GM19193 (cell line): ENCODE measurements around the gene OPCML.

Experiments
- POLR2A ChIP-seq: IDR thresholded peaks from 4 replicates; pipeline ENCODE4 v1.6.1; 2011; ENCODE audit not compliant: insufficient read depth, insufficient read length; ENCODE audit errors: extremely low read depth

The OPCML gene

GRCh38 chr11:133243832-133244231 is 288.5 kb downstream of the OPCML start:
- TF ChIP-seq POLR2A, result no peak

DNA sequence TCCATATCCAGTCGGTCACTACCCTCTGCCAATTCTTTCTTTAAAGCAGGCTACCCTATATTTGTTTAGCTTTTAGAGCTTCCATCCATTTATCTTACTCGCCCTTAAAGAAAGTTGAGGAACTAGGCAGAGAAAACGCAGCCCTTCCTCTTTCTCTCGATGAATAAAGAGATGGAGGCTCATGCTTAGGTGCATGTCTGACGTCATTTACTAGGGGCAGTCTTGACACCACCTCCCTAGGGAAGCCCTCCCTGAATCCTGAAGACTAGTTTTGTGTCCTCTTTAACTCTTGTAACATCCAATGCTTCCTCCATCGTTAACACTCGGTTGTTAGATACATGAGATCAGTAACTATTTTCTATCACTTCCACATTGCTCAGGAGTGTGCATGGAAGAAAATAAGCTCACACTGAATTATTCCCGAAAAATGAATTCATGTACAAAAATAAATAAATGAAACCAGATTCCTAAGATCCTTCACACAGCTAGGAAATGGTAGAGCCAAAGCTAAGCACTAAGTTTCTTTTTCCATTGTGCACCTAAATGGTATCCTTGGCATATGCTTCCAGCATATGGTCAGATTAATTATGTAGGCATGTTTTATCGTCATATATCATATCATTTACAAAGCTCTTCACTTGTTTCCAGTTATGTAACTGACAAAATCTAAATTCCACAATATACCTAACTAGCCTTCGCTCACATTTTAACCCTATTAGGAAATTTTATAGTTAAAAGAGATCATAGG is 291.2 kb downstream of the OPCML start:
- no peak for TF ChIP-seq POLR2A

DNA sequence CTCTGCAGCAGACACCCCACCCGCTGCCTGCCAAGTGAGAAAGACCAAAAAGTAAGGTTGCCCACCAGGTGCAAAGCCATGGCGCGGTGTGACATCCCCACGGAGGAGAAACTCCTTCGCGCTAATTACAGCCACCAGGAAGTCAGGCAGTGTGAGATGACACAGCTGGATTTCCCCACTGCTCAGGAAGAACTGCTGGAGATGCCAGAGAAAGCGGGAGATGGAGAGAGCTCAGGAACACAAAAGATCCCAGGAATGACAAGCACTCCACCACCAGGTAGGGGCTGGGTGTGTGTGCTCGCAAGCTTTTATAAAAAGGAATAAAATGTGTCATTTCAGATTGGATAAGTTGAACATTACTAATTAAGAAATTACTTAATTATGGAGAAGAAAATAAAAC is 292.7 kb downstream of the OPCML start:
- TF ChIP-seq POLR2A, result no peak

- TF ChIP-seq POLR2A, result no peak
These were observed 293.8 kb downstream of the OPCML start for GRCh38 chr11:133238495-133238894.

DNA sequence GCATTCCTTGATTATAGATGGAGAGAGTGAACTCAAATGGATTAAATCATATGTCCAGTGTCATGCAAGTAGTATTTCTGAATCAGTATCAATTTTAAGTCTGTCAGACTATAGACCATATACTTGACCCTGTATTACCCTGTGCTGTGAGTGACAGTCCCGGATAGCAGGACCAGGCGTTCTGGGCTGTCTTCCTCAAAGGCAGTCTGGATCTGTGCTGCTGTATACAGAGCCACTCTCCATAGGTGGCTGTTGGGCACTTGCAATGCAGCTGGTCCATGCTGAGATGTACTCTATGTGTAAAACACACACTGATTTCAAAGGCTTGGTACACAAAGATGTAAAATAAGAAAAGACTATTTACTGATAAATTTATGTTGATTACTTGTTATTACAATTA is 294.3 kb downstream of the OPCML start:
- TF ChIP-seq POLR2A, result no peak

- TF ChIP-seq POLR2A, result no peak
These were observed 296.9 kb downstream of the OPCML start for GRCh38 chr11:133235381-133235780.

DNA sequence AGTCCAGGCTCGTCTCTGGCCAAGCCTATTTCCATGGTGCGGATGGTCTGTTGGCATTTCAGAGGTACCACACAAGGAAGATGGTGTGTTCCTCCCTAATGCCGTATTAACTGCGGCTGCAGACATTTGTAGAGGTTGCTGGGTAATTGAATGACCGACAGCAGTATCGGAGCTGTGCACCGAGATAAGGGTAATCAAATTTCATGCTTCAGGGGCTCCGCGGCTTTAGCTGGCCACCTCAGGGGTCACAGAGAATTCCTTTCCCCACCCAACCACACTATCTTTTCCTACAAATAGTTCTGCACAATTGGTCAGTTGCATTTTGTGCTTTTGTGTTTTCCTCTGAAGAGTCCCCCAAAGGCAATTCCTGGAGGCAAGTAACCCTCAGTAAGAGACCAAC is 297.4 kb downstream of the OPCML start:
- no peak for TF ChIP-seq POLR2A

DNA sequence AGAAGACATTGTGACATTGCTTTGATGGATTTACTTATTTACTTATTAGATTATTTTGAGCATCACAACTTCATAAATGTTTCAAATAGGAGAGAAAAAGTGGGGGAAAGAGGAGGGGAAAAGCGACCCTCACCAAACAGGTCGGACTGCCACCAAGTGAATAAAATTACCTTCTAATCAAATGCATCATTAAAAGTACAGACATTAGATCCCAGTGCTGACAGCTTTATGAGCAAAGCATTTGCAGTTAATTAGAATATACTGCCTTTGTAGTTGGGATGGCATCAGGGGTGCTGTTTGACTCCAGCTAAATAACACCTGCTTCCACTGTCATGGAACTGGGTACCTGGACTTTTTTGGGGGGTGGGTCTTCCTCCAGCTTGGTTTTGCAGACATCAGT is 299.6 kb downstream of the OPCML start:
- no peak for TF ChIP-seq POLR2A

- TF ChIP-seq POLR2A, result no peak
These were observed 301.9 kb downstream of the OPCML start for GRCh38 chr11:133230431-133230830.

DNA sequence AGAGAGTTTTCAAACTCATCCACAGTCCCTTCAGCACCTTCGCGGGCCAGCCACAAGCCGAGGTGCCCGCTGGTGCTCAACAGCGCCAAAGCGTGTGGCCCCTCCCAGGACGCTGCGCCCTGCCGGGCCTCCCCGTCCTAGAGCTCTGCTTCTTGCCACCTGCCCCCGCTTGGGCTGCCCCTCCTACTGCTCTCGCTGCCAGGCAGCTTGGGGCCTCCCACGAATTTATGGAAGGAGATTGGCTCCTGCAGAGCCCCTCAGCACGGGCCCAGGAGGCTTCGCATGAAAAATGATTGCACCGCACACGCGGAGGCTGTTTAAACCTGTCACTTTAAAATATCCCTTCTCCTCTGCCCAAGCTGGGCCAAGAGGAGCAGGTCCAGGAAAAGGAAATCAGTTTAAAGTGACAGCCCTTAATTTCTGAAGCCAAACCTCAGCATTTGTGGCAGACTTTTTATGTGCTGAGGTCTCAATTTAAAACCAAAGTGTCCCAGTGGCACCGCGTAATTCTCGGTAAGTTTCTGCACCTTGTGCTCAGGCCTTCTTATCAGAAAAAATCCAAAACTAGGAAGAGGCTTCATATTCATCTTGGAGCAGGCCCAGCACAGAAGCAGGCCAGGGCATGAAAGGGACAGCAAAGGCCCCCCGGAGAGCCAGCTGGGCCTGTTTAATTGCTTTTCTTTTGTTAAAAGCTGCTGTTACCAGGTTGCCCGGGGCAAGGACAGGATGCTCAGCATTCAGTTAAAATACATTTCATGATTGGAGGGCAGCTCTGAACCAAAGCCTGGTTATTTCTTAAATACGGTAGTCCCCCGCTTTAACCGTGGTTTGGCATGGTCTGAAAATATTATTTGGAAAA is 303.6 kb downstream of the OPCML start:
- no peak for TF ChIP-seq POLR2A

DNA sequence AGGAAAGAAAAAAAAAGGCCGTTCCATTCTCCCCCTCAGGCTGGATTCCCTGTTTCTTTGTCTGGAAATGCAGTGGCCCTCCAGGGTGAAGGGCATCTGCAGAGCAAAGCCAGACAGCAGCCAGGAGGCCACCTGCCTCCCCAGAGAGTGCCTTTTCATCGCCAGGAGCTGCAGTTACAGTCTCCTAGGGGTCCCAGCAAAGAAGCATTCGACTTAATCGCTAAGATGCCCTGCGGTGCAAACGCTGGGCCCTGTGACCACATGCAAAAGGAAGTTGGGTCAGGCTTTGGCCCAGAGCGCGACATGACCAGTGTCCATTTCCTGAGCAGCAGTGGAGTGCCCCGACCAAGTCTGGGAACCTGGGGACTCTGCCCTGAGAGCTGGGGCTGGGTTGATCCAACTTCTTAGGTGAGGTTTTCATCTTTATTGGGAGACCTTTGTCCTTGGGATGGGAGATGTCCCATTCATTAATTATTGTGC is 304.6 kb downstream of the OPCML start:
- TF ChIP-seq POLR2A, result no peak

GRCh38 chr11:133224271-133224670 is 308.0 kb downstream of the OPCML start:
- TF ChIP-seq POLR2A, result no peak

DNA sequence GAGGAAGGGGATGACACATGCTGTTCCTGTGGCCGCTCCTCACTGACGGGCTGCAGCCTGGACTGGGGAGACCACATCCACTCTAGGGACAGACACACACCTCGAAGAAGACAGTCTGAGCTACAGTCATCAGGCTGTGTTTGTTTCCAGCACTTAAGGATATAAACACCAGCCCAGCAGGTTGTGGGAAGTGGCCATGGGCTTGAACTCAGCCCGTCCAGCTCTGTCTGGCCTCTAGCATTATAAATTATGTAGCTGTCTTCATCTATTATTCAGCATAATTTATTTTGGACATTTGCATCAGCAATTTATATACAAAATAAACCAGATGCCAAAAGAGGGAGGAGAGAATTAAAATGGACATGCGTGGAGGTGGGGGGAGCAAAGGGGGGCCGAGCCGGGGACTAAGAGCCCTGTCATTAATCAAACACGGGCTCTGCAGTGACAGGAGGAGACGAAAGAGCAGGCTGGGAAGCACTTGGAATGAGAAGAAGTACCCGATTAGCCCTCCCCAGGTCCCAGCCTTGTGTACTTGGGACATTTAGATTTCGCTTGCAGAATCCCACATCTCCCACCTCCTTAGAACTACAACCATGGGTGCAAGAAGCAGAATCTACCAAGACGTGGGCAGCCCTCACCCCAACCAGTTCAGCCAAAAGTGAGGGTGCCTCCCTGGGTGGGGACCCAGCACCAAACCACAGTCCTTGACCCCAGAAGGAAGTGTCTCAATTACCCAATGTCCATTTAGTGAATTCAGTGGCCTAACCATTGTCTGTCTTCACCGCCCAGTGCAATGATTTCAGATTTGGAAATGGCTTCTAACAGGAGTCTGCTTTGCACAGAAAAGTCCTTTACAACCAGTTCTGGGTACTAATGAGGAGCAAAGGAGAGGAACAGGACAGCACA is 309.6 kb downstream of the OPCML start:
- no peak for TF ChIP-seq POLR2A

GRCh38 chr11:133219543-133219942 is 312.8 kb downstream of the OPCML start:
- no peak for TF ChIP-seq POLR2A

- TF ChIP-seq POLR2A, result no peak
These were observed 315.5 kb downstream of the OPCML start for GRCh38 chr11:133216813-133217212.

GRCh38 chr11:133215596-133216230 is 316.6 kb downstream of the OPCML start:
- TF ChIP-seq POLR2A, result no peak
